Adrenal gland (tissue), 12 donors: ENCODE measurements around the gene CCDC116. TPM values are rescaled to one million over a fixed set of nuclear protein-coding genes. Genes with fewer than 3 reads are reported as not detected.
"Not testable (repeated sequence)": the region's sequence is repeated elsewhere in the genome, so short reads cannot be mapped to it uniquely, and the experiment has no call there.

ENCODE experiments used
- DNase-seq, 7 donors: peaks; one replicate each; pipeline ENCODE4 v3.0.0-alpha.2; 2019 to 2020
- H3K27ac ChIP-seq, 5 donors: fragments of 200-600 bp; sonication (generic) in 4 of 5; 1 replicate in 3 of 5; 2 replicates in 2 of 5; pipeline versions ENCODE4 v1.5.1 to v1.8.0; 2016 to 2020; ENCODE audit warnings: mild to moderate bottlenecking in 1 of 5
- H3K27me3 ChIP-seq: fragments of 200-600 bp; 2 replicates; pipeline ENCODE4 v1.8.0; 2021
- H3K36me3 ChIP-seq, 2 donors: fragments of 200-600 bp; replicated peaks in 1 of 2; 1 replicate in 1 of 2; 2 replicates in 1 of 2; pipeline versions ENCODE4 v1.5.1 to v1.8.0; 2018 to 2022
- H3K4me1 ChIP-seq, 2 donors: fragments of 200-600 bp; replicated peaks in 1 of 2; 1 replicate in 1 of 2; 2 replicates in 1 of 2; pipeline versions ENCODE4 v1.5.1 to v1.8.0; 2018 to 2021
- H3K4me3 ChIP-seq, 4 donors: fragments of 200-600 bp; sonication (generic) in 3 of 4; one replicate each; pipeline ENCODE4 v1.5.1; 2016 to 2018
- H3K9me3 ChIP-seq, 3 donors: fragments of 200-600 bp; sonication (generic) in 1 of 3; replicated peaks in 1 of 3; 1 replicate in 2 of 3; 2 replicates in 1 of 3; pipeline versions ENCODE4 v1.5.1 to v1.8.0; 2016 to 2021
- POLR2A ChIP-seq, 2 donors: fragments of 450-650 bp; IDR thresholded peaks; one replicate each; pipeline ENCODE4 v1.6.1; 2017; ENCODE audit warnings: antibody characterized with exemption in 2 of 2, mild to moderate bottlenecking in 2 of 2, moderate library complexity in 1 of 2
- WGBS, 4 donors: extraction: QIAGEN DNeasy Blood & Tissue Kit in 2 of 4; methylation state at CpG; one replicate each; pipeline versions ENCODE4 v1.1.5 to v1.1.7; 2013 to 2017; 5-methylcytosine and 5-hydroxymethylcytosine counted together
- intact Hi-C, 2 donors: fragments of 100-400 bp; cut with DNase I; formaldehyde crosslinking; loops; one replicate each; pipeline versions ENCODE4 v1.14.1 to v1.15.0; 2022 to 2023
- polyA plus RNA-seq, 3 donors: library from polyadenylated mRNA; stranded (reverse); fragments of 200-250 nt in 2 of 3; fragments of 350-450 nt in 1 of 3; fragmentation: Illumina TruSeq in 1 of 3; extraction: RNeasy Lipid Tissue Mini Kit (QIAGEN cat#74804) in 1 of 3; gene quantifications; one replicate each; pipeline ENCODE4 v1.2.3, GENCODE V29; 2013 to 2014
- total RNA-seq, 9 donors: library from RNA; depleted of rRNA in 4 of 9; stranded (reverse); fragments of >200 nt in 4 of 9; fragments of 120-200 nt in 1 of 9; fragmentation: NEBNext Ultra II Directional in 1 of 9; extraction: Animal tissue kit (Norgen Biotek cat#: 25700) in 1 of 9; gene quantifications; one replicate each; pipeline versions ENCODE4 v1.1.0 to v1.2.4, GENCODE V29; 2013 to 2023
- TF ChIP-seq, protein P1 (sequence below), 6 experiments: fragments of 450-650 bp in 4 of 6; fragments of 200-600 bp in 2 of 6; sonication (generic) in 1 of 6; IDR thresholded peaks; 1 replicate in 5 of 6; 2 replicates in 1 of 6; pipeline versions ENCODE4 v1.5.1 to v1.8.0; 2016 to 2021; ENCODE audit warnings: antibody characterized with exemption in 6 of 6, mild to moderate bottlenecking in 2 of 6, moderate library complexity in 1 of 6
- donor health status: healthy with polysubstance abuse.
- donor health status: Bipolar disorder and iron deficiency.
- donor health status: DM: yes; HTN: yes; CAD: no.
- donor health status: DM: no; HTN: no; CAD: no.
- donor health status: DM: no; HTN: no; CAD: no.
- donor health status: DM: yes; HTN: yes; CAD: no.

The CCDC116 gene
- total and polyA plus RNA-seq, 12 donors = 0.19 to 1.9 (median 0.35) TPM; not detected in 3

DNA sequence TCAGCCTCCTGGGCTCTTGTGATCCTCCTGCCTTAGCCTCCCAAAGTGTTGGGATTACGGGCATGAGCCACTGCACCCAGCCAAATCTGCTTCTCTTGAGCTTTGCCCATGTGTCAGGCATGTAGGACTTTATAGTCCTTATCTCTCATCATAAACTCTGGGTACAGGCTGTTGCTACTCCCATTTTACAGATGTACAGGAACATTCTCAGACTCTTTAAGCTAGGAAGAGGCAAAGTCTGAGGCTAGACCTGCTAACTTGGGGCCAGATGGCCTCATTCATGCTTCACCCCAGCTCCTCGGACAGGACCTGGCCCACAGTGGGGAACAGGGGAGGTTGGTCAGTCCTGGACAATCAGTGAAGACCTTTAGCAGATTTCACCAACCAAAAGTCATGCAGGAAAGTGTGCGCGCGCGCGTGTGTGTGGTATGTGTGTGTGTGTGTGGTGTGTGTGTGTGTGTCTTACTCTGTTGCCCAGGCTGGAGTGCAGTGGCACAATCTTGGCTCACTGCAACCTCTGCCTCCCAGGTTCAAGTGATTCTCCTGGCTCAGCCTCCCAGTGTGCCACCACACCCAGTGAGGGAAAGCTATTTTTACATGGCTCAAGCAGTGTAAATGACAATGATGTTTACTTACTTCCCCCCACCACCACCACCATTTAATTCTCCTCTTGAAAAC is 26.5 kb upstream of the CCDC116 start:
- Histone ChIP-seq H3K27me3 (no peaks in the 10 kb centered on the region), H3K9me3 (no peaks in the 10 kb centered on the region), H3K27ac (no peak overlapping the region), H3K36me3 (peaks cover 0 to 7% of the 10 kb centered on the region in 2 donors), H3K4me3 (no peak overlapping the region), H3K4me1 (no peaks in the 10 kb centered on the region)
- no peak for DNase-seq
- WGBS, 4 donors = 96 to 98% (median 97%) methylated on average over 6 to 7 of the region's 7 CpGs
- no peak for TF ChIP-seq POLR2A (IDR thresholded peaks at IDR 0.05)
- TF ChIP-seq, protein P1, sequence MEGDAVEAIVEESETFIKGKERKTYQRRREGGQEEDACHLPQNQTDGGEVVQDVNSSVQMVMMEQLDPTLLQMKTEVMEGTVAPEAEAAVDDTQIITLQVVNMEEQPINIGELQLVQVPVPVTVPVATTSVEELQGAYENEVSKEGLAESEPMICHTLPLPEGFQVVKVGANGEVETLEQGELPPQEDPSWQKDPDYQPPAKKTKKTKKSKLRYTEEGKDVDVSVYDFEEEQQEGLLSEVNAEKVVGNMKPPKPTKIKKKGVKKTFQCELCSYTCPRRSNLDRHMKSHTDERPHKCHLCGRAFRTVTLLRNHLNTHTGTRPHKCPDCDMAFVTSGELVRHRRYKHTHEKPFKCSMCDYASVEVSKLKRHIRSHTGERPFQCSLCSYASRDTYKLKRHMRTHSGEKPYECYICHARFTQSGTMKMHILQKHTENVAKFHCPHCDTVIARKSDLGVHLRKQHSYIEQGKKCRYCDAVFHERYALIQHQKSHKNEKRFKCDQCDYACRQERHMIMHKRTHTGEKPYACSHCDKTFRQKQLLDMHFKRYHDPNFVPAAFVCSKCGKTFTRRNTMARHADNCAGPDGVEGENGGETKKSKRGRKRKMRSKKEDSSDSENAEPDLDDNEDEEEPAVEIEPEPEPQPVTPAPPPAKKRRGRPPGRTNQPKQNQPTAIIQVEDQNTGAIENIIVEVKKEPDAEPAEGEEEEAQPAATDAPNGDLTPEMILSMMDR (IDR thresholded peaks at IDR 0.05) = no peak
- intact Hi-C loops = no loop called here

DNA sequence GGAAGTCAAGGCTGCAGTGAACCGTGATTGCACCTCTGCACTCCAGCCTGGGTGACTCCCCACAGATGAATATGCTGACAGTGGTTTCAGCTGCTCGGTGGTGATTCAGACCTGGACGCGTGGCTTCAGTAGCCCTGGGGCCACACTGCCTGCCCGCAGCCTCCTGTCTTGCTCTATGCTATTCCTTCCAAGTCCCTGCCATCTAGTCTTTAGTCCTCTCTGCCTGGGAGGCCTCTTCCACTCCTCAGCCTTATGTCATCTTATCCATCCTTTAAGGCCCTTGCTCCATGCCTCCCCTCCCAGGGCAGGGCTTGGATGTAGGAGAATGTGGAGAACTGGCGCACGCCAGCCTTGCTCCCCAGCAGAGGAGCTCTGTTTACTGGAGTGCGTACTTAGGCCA is 25.8 kb upstream of the CCDC116 start:
- no peak for TF ChIP-seq POLR2A (IDR thresholded peaks at IDR 0.05)
- TF ChIP-seq, protein P1 (IDR thresholded peaks at IDR 0.05) = no peak
- no peaks in the 10 kb centered on the region for H3K4me1 ChIP-seq
- DNase-seq = no peak
- no peak overlapping the region for H3K4me3 ChIP-seq
- intact Hi-C loops = no loop called here
- no peaks in the 10 kb centered on the region for H3K27me3 ChIP-seq
- 96 to 97% (median 96%) methylated on average over 8 of the region's 8 CpGs for WGBS, 4 donors
- peaks cover 0 to 15% of the 10 kb centered on the region in 2 donors for H3K36me3 ChIP-seq
- H3K9me3 ChIP-seq = no peaks in the 10 kb centered on the region
- H3K27ac ChIP-seq = no peak overlapping the region

DNA sequence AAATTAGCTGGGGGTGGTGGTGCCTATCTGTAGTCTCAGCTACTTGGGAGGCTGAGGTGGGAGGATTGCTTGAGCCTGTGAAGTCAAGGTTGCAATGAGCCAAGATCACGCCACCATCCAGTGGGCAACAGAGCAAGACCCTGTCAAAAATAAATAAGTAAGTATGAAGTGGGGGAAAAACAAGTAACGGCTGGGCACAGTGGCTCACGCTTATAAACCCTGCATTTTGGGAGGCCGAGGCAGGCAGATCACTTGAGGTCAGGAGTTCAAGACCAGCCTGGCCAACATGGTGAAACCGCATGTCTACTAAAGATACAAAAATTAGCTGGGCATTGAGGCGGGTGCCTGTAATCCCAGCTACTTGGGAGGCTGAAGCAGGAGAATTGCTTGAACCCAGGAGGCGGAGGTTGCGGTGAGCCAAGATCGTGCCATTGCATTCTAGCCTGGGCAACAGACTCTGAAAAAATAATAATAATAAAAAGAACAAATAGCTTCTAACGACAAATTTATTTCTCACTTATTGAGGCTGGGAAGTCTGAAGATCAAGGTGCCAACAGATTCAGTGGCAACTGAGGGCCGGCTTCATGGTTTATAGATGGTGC is 22.9 kb upstream of the CCDC116 start:
- intact Hi-C loops, H3K27ac ChIP-seq, DNase-seq, H3K27me3 ChIP-seq, H3K9me3 ChIP-seq, H3K4me1 ChIP-seq, H3K4me3 ChIP-seq: not testable (repeated sequence)
- 95 to 98% (median 97%) methylated on average over 11 of the region's 11 CpGs for WGBS, 4 donors
- H3K36me3 ChIP-seq = peaks cover 0 to 25% of the 10 kb centered on the region in 2 donors

DNA sequence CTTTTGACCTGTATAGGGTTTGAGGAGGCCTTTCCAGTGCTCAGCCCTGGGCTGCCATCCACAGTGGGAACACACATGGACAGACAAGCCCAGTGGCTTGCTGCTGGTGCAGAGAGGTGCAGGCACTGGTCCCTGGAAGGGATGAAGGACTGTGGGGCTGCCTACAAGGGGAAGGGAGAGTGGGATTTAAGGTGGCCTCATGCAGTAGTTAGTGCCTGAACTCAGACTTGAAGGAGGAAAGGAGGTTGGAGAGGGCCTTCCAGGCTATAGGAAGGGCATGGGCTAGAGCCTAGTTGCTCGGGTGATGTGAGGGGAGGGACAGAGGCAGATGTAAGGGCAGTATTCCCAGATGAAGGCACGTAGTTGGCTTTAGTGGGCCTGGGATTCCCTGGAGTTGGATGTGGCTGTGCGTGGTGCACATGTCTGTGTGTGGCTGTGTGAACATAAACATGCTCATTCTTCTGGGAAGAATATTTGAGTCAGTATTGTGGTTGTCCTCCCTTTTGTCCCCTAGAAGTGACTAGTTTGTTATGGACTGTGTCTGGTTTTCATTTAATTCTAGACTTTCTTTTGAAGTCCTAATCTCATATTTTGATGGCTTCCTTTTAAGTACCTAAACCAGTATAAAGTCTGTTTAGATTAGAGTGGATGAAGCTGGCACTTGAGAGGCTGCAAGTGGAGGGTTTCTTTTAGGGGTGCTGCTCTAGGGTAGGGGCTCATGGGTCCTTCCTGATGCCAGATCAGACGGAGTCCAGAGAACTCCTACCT is 21.2 kb upstream of the CCDC116 start:
- H3K27ac ChIP-seq = no peak overlapping the region
- DNase-seq = no peak
- 89 to 96% (median 91%) methylated on average over 4 of the region's 4 CpGs for WGBS, 4 donors

More for the DNA sequence above, 21.2 kb upstream of the CCDC116 start:
- intact Hi-C loops = no loop called here
- no peaks in the 10 kb centered on the region for H3K4me1 ChIP-seq
- no peaks in the 10 kb centered on the region for H3K9me3 ChIP-seq
- H3K27me3 ChIP-seq = no peaks in the 10 kb centered on the region
- no peak for TF ChIP-seq POLR2A (IDR thresholded peaks at IDR 0.05)
- TF ChIP-seq, protein P1 (IDR thresholded peaks at IDR 0.05) = no peak
- H3K4me3 ChIP-seq = no peak overlapping the region
- peaks cover 0 to 29% of the 10 kb centered on the region in 2 donors for H3K36me3 ChIP-seq
